Pericardium fibroblast (primary cell): Measurements from ENCODE around the gene MRNIP. TPM values are rescaled to one million over a fixed set of nuclear protein-coding genes. Genes with fewer than 3 reads are reported as not detected.

Experiments
- total RNA-seq: library from RNA; depleted of rRNA; stranded (reverse); fragments of >200 nt; gene quantifications from 2 replicates; pipeline ENCODE4 v1.2.3, GENCODE V29; 2015

MRNIP gene
- total RNA-seq: 12.5 and 15.4 TPM in 2 replicates

GRCh38 chr5:179858586-179859427 lies at the start of gene MRNIP:
Gene MRNIP (minus strand): TSS chr5:179858817. CDS start chr5:179858796, 21 bp downstream.

GRCh38 chr5:179907556-179908324 lies 49.1 kb upstream of the MRNIP start, which contains the start of gene TBC1D9B:
Gene TBC1D9B (minus strand): TSS chr5:179907897. CDS start chr5:179907821, 76 bp downstream.

GRCh38 chr5:179820483-179821297 lies 37.9 kb downstream of the MRNIP start, which contains the start of gene SQSTM1:
Gene SQSTM1 (plus strand): TSS chr5:179820905. CDS start chr5:179820937, 32 bp downstream.

GRCh38 chr5:179806250-179807048 lies 52.2 kb downstream of the MRNIP start, which contains the start of gene MGAT4B:
Gene MGAT4B (minus strand): TSS chr5:179806866. CDS start chr5:179806583, 283 bp downstream.

GRCh38 chr5:179793468-179794139 lies 65.0 kb downstream of the MRNIP start, which contains the start of gene LTC4S:
Gene LTC4S (plus strand): TSS chr5:179793986. CDS start chr5:179794081, 95 bp downstream.

Other genes with a start within 250 kb of the MRNIP start
- 110 and 177 TPM in 2 replicates for gene HNRNPH1, start 235.1 kb downstream of the MRNIP start, total RNA-seq
- gene CBY3, start 177.8 kb downstream of the MRNIP start, total RNA-seq: not detected in 2 replicates
- 333 and 357 TPM in 2 replicates for gene CANX, start 159.8 kb downstream of the MRNIP start, total RNA-seq
- 16.5 and 17.7 TPM in 2 replicates for gene MAML1, start 126.0 kb downstream of the MRNIP start, total RNA-seq
- gene LTC4S, start 64.8 kb downstream of the MRNIP start, total RNA-seq: 34.0 and 76.1 TPM in 2 replicates
- gene MGAT4B, start 52.0 kb downstream of the MRNIP start, total RNA-seq: 154 and 168 TPM in 2 replicates
- 407 and 522 TPM in 2 replicates for gene SQSTM1, start 37.9 kb downstream of the MRNIP start, total RNA-seq
- 60.2 and 69.1 TPM in 2 replicates for gene TBC1D9B, start 49.1 kb upstream of the MRNIP start, total RNA-seq
- gene RNF130, start 212.9 kb upstream of the MRNIP start, total RNA-seq: 41.5 and 61.8 TPM in 2 replicates